ENCODE measurements around the gene AVEN.
"Not testable (repeated sequence)": the region's sequence is repeated elsewhere in the genome, so short reads cannot be mapped to it uniquely, and the experiment has no call there.

The AVEN gene

GRCh38 chr15:34038023-34038870 lies 757 bp downstream of the AVEN start:
- peak; percentile 65 for DNase-seq

- no peak for DNase-seq
These were observed 6.8 kb downstream of the AVEN start for GRCh38 chr15:34031987-34032760.

GRCh38 chr15:34027606-34028005 lies 11.4 kb downstream of the AVEN start:
- no peak for DNase-seq

GRCh38 chr15:34025252-34025651 lies 13.8 kb downstream of the AVEN start:
- DNase-seq: peak; percentile 69

- DNase-seq: no peak
These were observed 15.1 kb downstream of the AVEN start for GRCh38 chr15:34023907-34024306.

GRCh38 chr15:34019369-34019990 lies 19.5 kb downstream of the AVEN start:
- DNase-seq: peak; percentile 42

- DNase-seq: not testable (repeated sequence)
These were observed 20.3 kb downstream of the AVEN start for GRCh38 chr15:34018738-34019137.

GRCh38 chr15:34018021-34018645 lies 20.9 kb downstream of the AVEN start:
- DNase-seq: no peak

- no peak for DNase-seq
These were observed 24.4 kb downstream of the AVEN start for GRCh38 chr15:34014556-34014955.

GRCh38 chr15:34013746-34014145 lies 25.3 kb downstream of the AVEN start:
- no peak for DNase-seq

- DNase-seq: no peak
These were observed 26.5 kb downstream of the AVEN start for GRCh38 chr15:34012461-34013028.

- DNase-seq: peak; percentile 32
These were observed 27.5 kb downstream of the AVEN start for GRCh38 chr15:34011481-34011880.

GRCh38 chr15:34010921-34011320 lies 28.1 kb downstream of the AVEN start:
- no peak for DNase-seq

- no peak for DNase-seq
These were observed 29.3 kb downstream of the AVEN start for GRCh38 chr15:34009656-34010055.

GRCh38 chr15:34006381-34006780 lies 32.6 kb downstream of the AVEN start:
- no peak for DNase-seq

GRCh38 chr15:34001536-34001935 lies 37.5 kb downstream of the AVEN start:
- no peak for DNase-seq

- not testable (repeated sequence) for DNase-seq
These were observed 43.3 kb downstream of the AVEN start for GRCh38 chr15:33995666-33996065.

- DNase-seq: no peak
These were observed 44.9 kb downstream of the AVEN start for GRCh38 chr15:33994005-33994615.

- DNase-seq: no peak
These were observed 50.6 kb downstream of the AVEN start for GRCh38 chr15:33988384-33988783.

- DNase-seq: no peak
These were observed 51.6 kb downstream of the AVEN start for GRCh38 chr15:33987444-33987843.

- DNase-seq: no peak
These were observed 53.3 kb downstream of the AVEN start for GRCh38 chr15:33985751-33986150.

- DNase-seq: no peak
These were observed 53.7 kb downstream of the AVEN start for GRCh38 chr15:33985287-33985686.
